Progenitor cell of endocrine pancreas (in vitro differentiated cells): ENCODE data around the gene TMEM158. TPM values are rescaled to one million over a fixed set of nuclear protein-coding genes. Genes with fewer than 3 reads are reported as not detected.

Source experiments
- DNase-seq: peaks from one replicate; pipeline ENCODE4 v3.0.0; 2021; ENCODE audit warnings: low spot score; ENCODE audit not compliant: unreplicated experiment
- H3K27ac Mint-ChIP-seq: 2 replicates; pipeline ENCODE4 v1.8.0; 2021; ENCODE audit warnings: mild to moderate bottlenecking, moderate library complexity, mixed read lengths
- H3K27me3 Mint-ChIP-seq: 2 replicates; pipeline ENCODE4 v1.8.0; 2021; ENCODE audit warnings: mixed read lengths
- H3K36me3 Mint-ChIP-seq: 2 replicates; pipeline ENCODE4 v1.8.0; 2022; ENCODE audit warnings: mixed read lengths; ENCODE audit not compliant: insufficient read depth
- H3K4me1 Mint-ChIP-seq: 2 replicates; pipeline ENCODE4 v1.8.0; 2021; ENCODE audit warnings: low read depth, mixed read lengths
- H3K4me3 Mint-ChIP-seq: 2 replicates; pipeline ENCODE4 v1.8.0; 2021; ENCODE audit warnings: low read depth, mild to moderate bottlenecking, moderate library complexity, mixed read lengths
- H3K9me3 Mint-ChIP-seq: 2 replicates; pipeline ENCODE4 v1.8.0; 2021; ENCODE audit warnings: low read depth, mixed read lengths
- total RNA-seq: library from RNA; stranded (reverse); gene quantifications from 2 replicates; pipeline ENCODE4 v1.2.1, GENCODE V29; 2021
- TF ChIP-seq, protein P1 (sequence below): fragments of 200-600 bp; sonication (generic); IDR thresholded peaks from one replicate; pipeline ENCODE4 v1.5.0; 2021; ENCODE audit warnings: antibody characterized with exemption, mild to moderate bottlenecking; ENCODE audit not compliant: unreplicated experiment

The TMEM158 gene
- total RNA-seq, 1 donor from 2014 or later: 4.9 TPM

- no peak for DNase-seq
- no peak overlapping the region for H3K4me3 Mint-ChIP-seq
- H3K9me3 Mint-ChIP-seq: no peaks in the 10 kb centered on the region
- no peak overlapping the region for H3K27ac Mint-ChIP-seq
- H3K4me1 Mint-ChIP-seq: peaks cover 2% of the 10 kb centered on the region
- H3K36me3 Mint-ChIP-seq: no peaks in the 10 kb centered on the region
- TF ChIP-seq, protein P1, sequence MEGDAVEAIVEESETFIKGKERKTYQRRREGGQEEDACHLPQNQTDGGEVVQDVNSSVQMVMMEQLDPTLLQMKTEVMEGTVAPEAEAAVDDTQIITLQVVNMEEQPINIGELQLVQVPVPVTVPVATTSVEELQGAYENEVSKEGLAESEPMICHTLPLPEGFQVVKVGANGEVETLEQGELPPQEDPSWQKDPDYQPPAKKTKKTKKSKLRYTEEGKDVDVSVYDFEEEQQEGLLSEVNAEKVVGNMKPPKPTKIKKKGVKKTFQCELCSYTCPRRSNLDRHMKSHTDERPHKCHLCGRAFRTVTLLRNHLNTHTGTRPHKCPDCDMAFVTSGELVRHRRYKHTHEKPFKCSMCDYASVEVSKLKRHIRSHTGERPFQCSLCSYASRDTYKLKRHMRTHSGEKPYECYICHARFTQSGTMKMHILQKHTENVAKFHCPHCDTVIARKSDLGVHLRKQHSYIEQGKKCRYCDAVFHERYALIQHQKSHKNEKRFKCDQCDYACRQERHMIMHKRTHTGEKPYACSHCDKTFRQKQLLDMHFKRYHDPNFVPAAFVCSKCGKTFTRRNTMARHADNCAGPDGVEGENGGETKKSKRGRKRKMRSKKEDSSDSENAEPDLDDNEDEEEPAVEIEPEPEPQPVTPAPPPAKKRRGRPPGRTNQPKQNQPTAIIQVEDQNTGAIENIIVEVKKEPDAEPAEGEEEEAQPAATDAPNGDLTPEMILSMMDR: no peak
- peaks cover 27% of the 10 kb centered on the region for H3K27me3 Mint-ChIP-seq
Observed at GRCh38 chr3:45209526-45209925, 16.6 kb downstream of the TMEM158 start.

DNA sequence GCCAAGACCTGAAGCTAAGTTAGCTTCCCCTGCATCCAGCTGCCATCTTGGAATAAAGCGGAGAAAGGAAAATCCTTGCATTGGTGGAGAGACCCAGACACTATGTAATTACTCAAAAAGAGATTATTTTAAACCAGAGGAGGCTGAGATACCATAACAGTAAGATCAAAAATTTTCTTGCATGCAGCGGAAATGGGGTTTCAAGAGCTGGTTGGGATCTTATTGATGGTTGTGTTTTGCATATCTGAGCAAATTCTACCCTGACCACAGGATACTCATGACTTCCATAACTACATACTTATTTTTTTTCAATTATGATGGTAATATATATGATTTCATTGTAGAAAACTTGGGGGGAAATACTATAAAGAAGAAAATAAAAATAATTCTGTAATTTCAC, 17.5 kb downstream of the TMEM158 start:
- no peaks in the 10 kb centered on the region for H3K36me3 Mint-ChIP-seq
- TF ChIP-seq, protein P1: no peak
- H3K4me1 Mint-ChIP-seq: peaks cover 2% of the 10 kb centered on the region
- peaks cover 21% of the 10 kb centered on the region for H3K27me3 Mint-ChIP-seq
- H3K9me3 Mint-ChIP-seq: no peaks in the 10 kb centered on the region
- H3K4me3 Mint-ChIP-seq: no peak overlapping the region
- no peak for DNase-seq
- no peak overlapping the region for H3K27ac Mint-ChIP-seq

DNA sequence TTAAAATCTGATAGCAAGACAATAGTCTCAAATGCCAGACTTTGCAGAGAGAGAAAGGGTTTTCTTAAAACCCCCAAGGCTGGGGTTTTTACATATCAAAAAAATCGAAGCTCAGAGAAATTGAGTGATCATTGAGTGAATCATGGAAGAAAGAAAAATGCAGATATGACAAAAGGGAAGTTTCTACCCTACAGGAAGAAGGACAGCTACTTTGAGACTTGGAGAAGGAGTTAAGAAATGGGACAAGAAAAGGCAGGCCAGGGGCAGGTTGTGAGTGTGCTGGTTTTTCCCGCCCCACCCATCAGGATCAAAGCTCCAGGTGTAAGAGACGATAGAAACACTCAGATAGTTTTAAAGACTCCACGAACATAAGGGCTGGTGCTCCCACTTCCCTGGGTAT, 18.6 kb downstream of the TMEM158 start:
- no peak for DNase-seq
- no peak overlapping the region for H3K4me3 Mint-ChIP-seq
- peaks cover 15% of the 10 kb centered on the region for H3K27me3 Mint-ChIP-seq
- TF ChIP-seq, protein P1: no peak
- no peaks in the 10 kb centered on the region for H3K9me3 Mint-ChIP-seq
- no peaks in the 10 kb centered on the region for H3K36me3 Mint-ChIP-seq
- no peak overlapping the region for H3K27ac Mint-ChIP-seq
- peaks cover 2% of the 10 kb centered on the region for H3K4me1 Mint-ChIP-seq

GRCh38 chr3:45205126-45205525, 21.0 kb downstream of the TMEM158 start:
- peaks cover 9% of the 10 kb centered on the region for H3K27me3 Mint-ChIP-seq
- no peaks in the 10 kb centered on the region for H3K36me3 Mint-ChIP-seq
- TF ChIP-seq, protein P1: no peak
- no peak overlapping the region for H3K27ac Mint-ChIP-seq
- no peak overlapping the region for H3K4me3 Mint-ChIP-seq
- no peaks in the 10 kb centered on the region for H3K9me3 Mint-ChIP-seq
- no peaks in the 10 kb centered on the region for H3K4me1 Mint-ChIP-seq
- no peak for DNase-seq

- no peak overlapping the region for H3K27ac Mint-ChIP-seq
- no peak for DNase-seq
Observed at GRCh38 chr3:45204136-45204535, 22.0 kb downstream of the TMEM158 start.

More at GRCh38 chr3:45204136-45204535, 22.0 kb downstream of the TMEM158 start:
- H3K27me3 Mint-ChIP-seq: peaks cover 12% of the 10 kb centered on the region
- no peaks in the 10 kb centered on the region for H3K9me3 Mint-ChIP-seq
- no peak overlapping the region for H3K4me3 Mint-ChIP-seq
- no peaks in the 10 kb centered on the region for H3K4me1 Mint-ChIP-seq
- no peaks in the 10 kb centered on the region for H3K36me3 Mint-ChIP-seq
- TF ChIP-seq, protein P1: no peak
